HEK293T (cell line): Measurements from ENCODE around the gene PRKG1.

Experiments
- CTCF ChIA-PET: fragments of 350-600 bp; formaldehyde crosslinking; extraction: SDS; loops from one replicate; lab custom pipeline; 2021; ENCODE audit warnings: antibody characterized with exemption, inconsistent platforms; lab: Yijun Ruan, JAX
- POLR2A ChIA-PET: fragments of 350-600 bp; formaldehyde crosslinking; extraction: SDS; loops from one replicate; lab custom pipeline; 2020; ENCODE audit warnings: antibody characterized with exemption, inconsistent platforms; lab: Yijun Ruan, JAX
- DNase-seq: peaks from one replicate; pipeline ENCODE4 v3.0.0; 2012; ENCODE audit warnings: mixed read lengths; ENCODE audit errors: extremely low spot score
- ARNT ChIP-seq: fragments of 450-650 bp; IDR thresholded peaks from 2 replicates; pipeline ENCODE4 v1.6.1; 2017; ENCODE audit warnings: mild to moderate bottlenecking
- BHLHE40 ChIP-seq: fragments of 450-650 bp; IDR thresholded peaks from 2 replicates; pipeline ENCODE4 v1.6.1; 2016; ENCODE audit warnings: mild to moderate bottlenecking, moderate library complexity, borderline replicate concordance
- CTBP1 ChIP-seq: fragments of 450-650 bp; IDR thresholded peaks from 2 replicates; pipeline ENCODE4 v1.6.1; 2016; ENCODE audit warnings: borderline replicate concordance
- ELF4 ChIP-seq: fragments of 450-650 bp; IDR thresholded peaks from 2 replicates; pipeline ENCODE4 v1.6.1; 2017; ENCODE audit warnings: antibody characterized with exemption
- FOXA1 ChIP-seq: fragments of 450-650 bp; IDR thresholded peaks from 2 replicates; pipeline ENCODE4 v1.6.1; 2016; ENCODE audit warnings: mild to moderate bottlenecking
- FOXK2 ChIP-seq: fragments of 450-650 bp; IDR thresholded peaks from 2 replicates; pipeline ENCODE4 v1.6.1; 2016; ENCODE audit warnings: mild to moderate bottlenecking
- FOXM1 ChIP-seq: fragments of 450-650 bp; IDR thresholded peaks from 2 replicates; pipeline ENCODE4 v1.6.1; 2017; ENCODE audit warnings: mild to moderate bottlenecking, borderline replicate concordance
- HDGF ChIP-seq: fragments of 450-650 bp; IDR thresholded peaks from 2 replicates; pipeline ENCODE4 v1.6.1; 2017; ENCODE audit warnings: antibody characterized with exemption, borderline replicate concordance
- L3MBTL2 ChIP-seq: fragments of 450-650 bp; conservative IDR thresholded peaks from 2 replicates; pipeline ENCODE4 v1.6.1; 2016; ENCODE audit warnings: mild to moderate bottlenecking
- LEF1 ChIP-seq: fragments of 450-650 bp; IDR thresholded peaks from 2 replicates; pipeline ENCODE4 v1.6.1; 2017; ENCODE audit warnings: mild to moderate bottlenecking, borderline replicate concordance
- NFRKB ChIP-seq: fragments of 450-650 bp; IDR thresholded peaks from 2 replicates; pipeline ENCODE4 v1.6.1; 2016; ENCODE audit warnings: mild to moderate bottlenecking, moderate library complexity
- PKNOX1 ChIP-seq: fragments of 450-650 bp; IDR thresholded peaks from 2 replicates; pipeline ENCODE4 v1.6.1; 2016
- SP1 ChIP-seq: fragments of 450-650 bp; IDR thresholded peaks from 2 replicates; pipeline ENCODE4 v1.6.1; 2017
- SUZ12 ChIP-seq: fragments of 450-650 bp; IDR thresholded peaks from 2 replicates; pipeline ENCODE4 v1.6.1; 2016; ENCODE audit warnings: mild to moderate bottlenecking
- TARDBP ChIP-seq: fragments of 450-650 bp; IDR thresholded peaks from 2 replicates; pipeline ENCODE4 v1.6.1; 2016
- ZNF384 ChIP-seq: fragments of 450-650 bp; IDR thresholded peaks from 2 replicates; pipeline ENCODE4 v1.6.1; 2016

Gene PRKG1

GRCh38 chr10:51928162-51928561 is 853.9 kb downstream of the PRKG1 start:
- no peak for DNase-seq
- no peak for TF ChIP-seq BHLHE40
- CTCF ChIA-PET, result interaction anchor here (0.6 to 0.9 kb wide), 2 partner anchors 19 to 27 kb away, joined by 3 read pairs; no protein-coding TSS in a partner anchor
- POLR2A ChIA-PET, result no interaction called here

DNA sequence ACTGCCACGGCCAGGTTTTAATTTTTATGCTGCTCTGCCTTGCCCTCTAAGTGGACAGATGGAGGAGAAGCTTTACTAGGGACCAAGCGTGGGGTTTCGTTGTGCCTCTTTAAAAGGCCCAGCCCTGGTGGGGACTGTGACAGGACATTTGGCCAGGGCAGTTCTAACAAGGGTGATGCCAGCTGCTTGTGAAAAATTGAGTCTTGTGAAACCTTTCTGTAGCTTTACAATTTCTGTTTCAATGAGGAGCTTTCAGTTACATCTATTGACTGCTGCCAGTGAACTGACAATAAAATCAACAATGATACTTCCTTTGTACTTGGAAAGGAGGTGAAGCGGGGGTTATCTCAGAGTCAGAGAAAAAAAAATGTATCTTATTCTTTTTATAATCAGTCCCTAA is 858.2 kb downstream of the PRKG1 start:
- POLR2A ChIA-PET, result no interaction called here
- DNase-seq, result no peak
- CTCF ChIA-PET, result interaction anchor here (0.6 kb wide), 2 partner anchors 227 to 553 kb away, joined by 3 read pairs; no protein-coding TSS in a partner anchor
- TF ChIP-seq PKNOX1 (no peak), FOXK2 (no peak), BHLHE40 (no peak), TARDBP (no peak), ELF4 (no peak), ZNF384 (no peak), FOXA1 (no peak), SUZ12 (no peak), HDGF (no peak), SP1 (no peak), NFRKB (no peak), L3MBTL2 (no peak), LEF1 (no peak)

DNA sequence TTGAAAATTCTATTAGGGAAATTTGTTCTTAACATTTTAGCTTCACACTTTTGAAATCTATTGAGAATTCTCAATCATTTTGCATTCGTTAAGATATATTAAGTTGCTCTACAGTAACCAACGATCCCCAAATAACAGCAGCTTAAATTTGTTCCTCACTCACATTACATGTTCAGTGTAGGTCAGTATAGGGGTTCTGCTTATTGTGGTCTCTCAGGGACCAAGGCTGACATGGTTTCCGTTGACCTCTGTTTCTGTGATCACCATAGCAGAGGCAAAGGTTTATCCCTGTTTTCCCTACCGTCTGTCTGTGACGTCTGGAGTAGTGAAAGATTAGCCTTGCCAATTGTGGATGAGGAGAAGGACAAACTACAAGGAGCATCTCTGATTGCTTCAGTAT is 860.1 kb downstream of the PRKG1 start:
- no peak for DNase-seq
- POLR2A ChIA-PET, result no interaction called here
- TF ChIP-seq BHLHE40 (no peak), ZNF384 (no peak), TARDBP (no peak), HDGF (no peak), SP1 (no peak), LEF1 (no peak), PKNOX1 (no peak), ELF4 (no peak), NFRKB (no peak)
- CTCF ChIA-PET, result interaction anchor here (0.9 kb wide), 1 partner anchor 27 kb away, joined by 3 read pairs; no protein-coding TSS in a partner anchor

- DNase-seq, result no peak
- TF ChIP-seq FOXM1 (no peak), FOXK2 (no peak), ARNT (no peak), TARDBP (no peak), L3MBTL2 (no peak), ELF4 (no peak), SP1 (no peak), BHLHE40 (no peak), LEF1 (no peak), CTBP1 (no peak), NFRKB (no peak), PKNOX1 (no peak), ZNF384 (no peak), FOXA1 (no peak)
- POLR2A ChIA-PET, result no interaction called here
- CTCF ChIA-PET, result interaction anchor here (0.6 kb wide), 1 partner anchor 58 kb away, joined by 3 read pairs; no protein-coding TSS in a partner anchor
Measured at GRCh38 chr10:51935341-51935740, 861.1 kb downstream of the PRKG1 start.

GRCh38 chr10:51937308-51938140 is 863.2 kb downstream of the PRKG1 start:
- ChIA-PET CTCF (no interaction called here), POLR2A (no interaction called here)
- DNase-seq, result no peak
- TF ChIP-seq BHLHE40 (no peak), NFRKB (no peak), ELF4 (no peak), SUZ12 (no peak), L3MBTL2 (no peak), HDGF (no peak), FOXA1 (no peak), FOXK2 (no peak), PKNOX1 (no peak), FOXM1 (no peak), ARNT (no peak), CTBP1 (no peak), LEF1 (no peak), TARDBP (no peak), SP1 (no peak), ZNF384 (no peak)
